Measurements from ENCODE around the gene RASGEF1B. TPM values are rescaled to one million over a fixed set of nuclear protein-coding genes. Genes with fewer than 3 reads are reported as not detected.

RASGEF1B gene
- polyA plus RNA-seq, 1 experiment = not detected

GRCh38 chr4:81460191-81460701 lies 11.5 kb downstream of the RASGEF1B start:
- DNase-seq (ENCODE audit: low read depth) = no peak
- Histone ChIP-seq H3K36me3 (ENCODE audit: control insufficient read depth, insufficient read depth, low read length) (no peaks in the 10 kb centered on the region), H3K27me3 (ENCODE audit: control insufficient read depth, insufficient read depth, low read length) (peaks cover under 1% of the 10 kb centered on the region; the same call in 1 of the 2 replicates), H3K4me3 (ENCODE audit: low read depth, low read length) (no peak overlapping the region)
- ChIA-PET CTCF (no interaction called here), POLR2A (no interaction called here)
- TF ChIP-seq CTCF (IDR thresholded peaks at IDR 0.05; ENCODE audit: insufficient read depth, low read depth, low read length) = no peak

- Histone ChIP-seq H3K27me3 (ENCODE audit: control insufficient read depth, insufficient read depth, low read length) (peaks cover 2% of the 10 kb centered on the region; the same call in 1 of the 2 replicates), H3K36me3 (ENCODE audit: control insufficient read depth, insufficient read depth, low read length) (no peaks in the 10 kb centered on the region), H3K4me3 (ENCODE audit: low read depth, low read length) (no peak overlapping the region)
- no peak for DNase-seq (ENCODE audit: low read depth)
- ChIA-PET POLR2A (no interaction called here), CTCF (interaction anchor here (1.3 kb wide), 1 partner anchor 8 kb away, joined by 4 read pairs; no protein-coding TSS in a partner anchor)
- TF ChIP-seq CTCF (IDR thresholded peaks at IDR 0.05; ENCODE audit: insufficient read depth, low read depth, low read length) = no peak
Measured at GRCh38 chr4:81459228-81459627, 12.5 kb downstream of the RASGEF1B start.

GRCh38 chr4:81457921-81458520 lies 13.7 kb downstream of the RASGEF1B start:
- POLR2A ChIA-PET = no interaction called here

GRCh38 chr4:81457345-81457744 lies 14.4 kb downstream of the RASGEF1B start:
- POLR2A ChIA-PET = no interaction called here
- DNase-seq (ENCODE audit: low read depth) = no peak
- Histone ChIP-seq H3K4me3 (ENCODE audit: low read depth, low read length) (no peak overlapping the region), H3K27me3 (ENCODE audit: control insufficient read depth, insufficient read depth, low read length) (peaks cover 2% of the 10 kb centered on the region; the same call in 1 of the 2 replicates), H3K36me3 (ENCODE audit: control insufficient read depth, insufficient read depth, low read length) (no peaks in the 10 kb centered on the region)
- CTCF ChIA-PET = interaction anchor here (1.3 kb wide), 1 partner anchor 744 kb away, joined by 3 read pairs; no protein-coding TSS in a partner anchor
- TF ChIP-seq CTCF (IDR thresholded peaks at IDR 0.05; ENCODE audit: insufficient read depth, low read depth, low read length) = no peak

More at GRCh38 chr4:81457921-81458520, 13.7 kb downstream of the RASGEF1B start:
- peaks cover 2% of the 10 kb centered on the region; the same call in 1 of the 2 replicates for H3K27me3 ChIP-seq (ENCODE audit: control insufficient read depth, insufficient read depth, low read length)
- DNase-seq (ENCODE audit: low read depth) = no peak
- H3K36me3 ChIP-seq (ENCODE audit: control insufficient read depth, insufficient read depth, low read length) = no peaks in the 10 kb centered on the region
- H3K4me3 ChIP-seq (ENCODE audit: low read depth, low read length) = no peak overlapping the region
- CTCF ChIA-PET = interaction anchor here (1.3 kb wide), 2 partner anchors 10 to 744 kb away, joined by 3 to 4 read pairs; no protein-coding TSS in a partner anchor
- TF ChIP-seq CTCF (IDR thresholded peaks at IDR 0.05; ENCODE audit: insufficient read depth, low read depth, low read length) = no peak

GRCh38 chr4:81455897-81456296 lies 15.8 kb downstream of the RASGEF1B start:
- no peak for TF ChIP-seq CTCF (IDR thresholded peaks at IDR 0.05; ENCODE audit: insufficient read depth, low read depth, low read length)
- no peak for DNase-seq (ENCODE audit: low read depth)
- Histone ChIP-seq H3K27me3 (ENCODE audit: control insufficient read depth, insufficient read depth, low read length) (peaks cover 2% of the 10 kb centered on the region; the same call in 1 of the 2 replicates), H3K4me3 (ENCODE audit: low read depth, low read length) (no peak overlapping the region), H3K36me3 (ENCODE audit: control insufficient read depth, insufficient read depth, low read length) (no peaks in the 10 kb centered on the region)
- POLR2A ChIA-PET = no interaction called here
- CTCF ChIA-PET = no interaction called here

All from BJ (cell line).